OCI-LY3 (cell line): ENCODE data around the gene RSPH3.

Source experiments
- H2AFZ ChIP-seq: fragments of 200-600, 300-600 bp; shearing (Covaris generic); 2 replicates; pipeline ENCODE4 v1.6.0; 2014; ENCODE audit warnings: antibody characterized with exemption, low read depth, low read length
- H3K27ac ChIP-seq: fragments of 200-600, 300-600 bp; sonication (generic); 2 replicates; pipeline ENCODE4 v1.5.1; 2014; ENCODE audit warnings: mild to moderate bottlenecking, low read length, moderate library complexity, mixed read lengths
- H3K27me3 ChIP-seq: fragments of 200-600, 300-600 bp; sonication (generic); 2 replicates; pipeline ENCODE4 v1.6.1; 2014; ENCODE audit warnings: low read depth, low read length, mixed read lengths
- H3K36me3 ChIP-seq: fragments of 200-600, 300-600 bp; sonication (generic); replicated peaks from 2 replicates; pipeline ENCODE3; 2014; ENCODE audit warnings: low read depth, low read length, mixed read lengths
- H3K4me1 ChIP-seq: fragments of 300-600, 200-600 bp; sonication (generic); 2 replicates; pipeline ENCODE4 v1.6.1; 2014; ENCODE audit warnings: low read length, mixed read lengths
- H3K4me2 ChIP-seq: fragments of 200-600, 300-600 bp; sonication (generic); 2 replicates; pipeline ENCODE4 v1.6.1; 2014; ENCODE audit warnings: low read length, mixed read lengths
- H3K4me3 ChIP-seq: fragments of 300-600, 200-600 bp; sonication (generic); 2 replicates; pipeline ENCODE4 v1.5.1; 2014; ENCODE audit warnings: antibody characterized with exemption, mild to moderate bottlenecking, low read length, moderate library complexity
- H3K79me2 ChIP-seq: fragments of 300-600, 200-600 bp; shearing (Covaris generic); 2 replicates; pipeline ENCODE4 v1.6.1; 2014; ENCODE audit warnings: mild to moderate bottlenecking, low read length, mixed read lengths
- H3K9ac ChIP-seq: fragments of 300-600, 200-600 bp; shearing (Covaris generic); 2 replicates; pipeline ENCODE4 v1.6.0; 2014; ENCODE audit warnings: mild to moderate bottlenecking, low read length, moderate library complexity
- H3K9me3 ChIP-seq: fragments of 200-600, 300-600 bp; shearing (Covaris generic); 2 replicates; pipeline ENCODE4 v1.6.1; 2014; ENCODE audit warnings: low read length, mixed read lengths; ENCODE audit not compliant: insufficient read depth
- H4K20me1 ChIP-seq: fragments of 200-600, 300-600 bp; sonication (generic); 2 replicates; pipeline ENCODE4 v1.6.1; 2016; ENCODE audit warnings: low read length, mixed read lengths; ENCODE audit not compliant: insufficient read depth
- EZH2phosphoT487 ChIP-seq: fragments of 200-600 bp; shearing (Covaris generic); IDR thresholded peaks from 2 replicates; pipeline ENCODE4 v1.6.1; 2018; ENCODE audit warnings: antibody characterized with exemption, mixed run types, low read depth
- TF ChIP-seq, protein P1 (sequence below): fragments of 200-600, 300-600 bp; sonication (generic); IDR thresholded peaks from 2 replicates; pipeline ENCODE4 v1.5.1; 2014; ENCODE audit warnings: antibody characterized with exemption, low read length, low read depth

The RSPH3 gene

DNA sequence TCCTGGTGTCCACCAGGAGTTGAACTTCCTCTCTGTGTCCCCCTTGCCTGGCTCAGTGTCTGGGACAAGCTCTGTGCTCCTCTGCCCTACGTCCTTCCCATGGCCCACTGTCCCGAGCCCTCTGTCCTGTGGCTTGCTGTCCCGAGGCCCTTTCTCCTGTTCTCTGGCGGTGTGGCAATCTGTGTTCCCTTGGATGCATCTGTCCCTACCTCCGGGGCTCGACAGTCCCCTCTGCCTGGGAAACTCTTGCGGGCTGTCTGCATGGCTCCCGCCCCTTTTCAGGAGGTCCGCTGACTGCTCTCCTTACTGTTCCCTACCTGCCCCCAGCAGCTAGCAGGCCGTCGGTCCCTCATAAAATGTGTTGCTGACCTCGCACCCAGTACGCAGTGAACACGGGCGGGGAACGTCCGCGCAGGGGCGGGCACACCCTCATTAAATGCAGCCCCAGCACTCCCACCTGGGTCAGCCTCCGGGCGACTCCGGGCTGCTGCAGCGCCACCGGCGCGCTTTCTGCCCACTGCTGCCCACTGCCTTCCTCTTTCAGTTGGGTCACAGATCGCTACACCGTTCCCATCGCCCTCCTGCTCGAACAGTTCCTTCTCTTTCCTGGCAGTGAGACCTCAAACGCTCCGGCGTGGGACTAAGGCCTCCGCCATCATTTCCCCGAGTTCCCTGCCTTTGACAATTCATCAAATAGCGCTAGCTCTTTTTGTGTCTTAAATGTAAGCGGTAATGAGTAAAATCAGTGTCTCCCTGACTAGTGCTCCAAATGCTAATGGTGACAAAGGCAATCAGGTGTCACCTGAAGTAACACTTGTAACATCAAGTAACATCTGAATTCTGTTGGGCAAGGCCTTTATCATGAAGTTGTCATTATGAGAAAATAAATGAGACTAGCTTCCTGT is 60.5 kb downstream of the RSPH3 start:
- Histone ChIP-seq H3K4me1 (peaks cover 9% of the 10 kb centered on the region), H3K27me3 (peaks cover 7% of the 10 kb centered on the region; the same call in 1 of the 2 replicates), H3K9me3 (no peaks in the 10 kb centered on the region), H3K9ac (peak overlapping the region; percentile 40; the same call in 1 of the 2 replicates), H2AFZ (peak overlapping the region; percentile 74; the same call in 1 of the 2 replicates), H4K20me1 (no peaks in the 10 kb centered on the region), H3K4me2 (peak overlapping the region; percentile 93), H3K79me2 (no peaks in the 10 kb centered on the region), H3K36me3 (no peaks in the 10 kb centered on the region), H3K4me3 (peak overlapping the region; percentile 80), H3K27ac (no peak overlapping the region)
- TF ChIP-seq, protein P1, sequence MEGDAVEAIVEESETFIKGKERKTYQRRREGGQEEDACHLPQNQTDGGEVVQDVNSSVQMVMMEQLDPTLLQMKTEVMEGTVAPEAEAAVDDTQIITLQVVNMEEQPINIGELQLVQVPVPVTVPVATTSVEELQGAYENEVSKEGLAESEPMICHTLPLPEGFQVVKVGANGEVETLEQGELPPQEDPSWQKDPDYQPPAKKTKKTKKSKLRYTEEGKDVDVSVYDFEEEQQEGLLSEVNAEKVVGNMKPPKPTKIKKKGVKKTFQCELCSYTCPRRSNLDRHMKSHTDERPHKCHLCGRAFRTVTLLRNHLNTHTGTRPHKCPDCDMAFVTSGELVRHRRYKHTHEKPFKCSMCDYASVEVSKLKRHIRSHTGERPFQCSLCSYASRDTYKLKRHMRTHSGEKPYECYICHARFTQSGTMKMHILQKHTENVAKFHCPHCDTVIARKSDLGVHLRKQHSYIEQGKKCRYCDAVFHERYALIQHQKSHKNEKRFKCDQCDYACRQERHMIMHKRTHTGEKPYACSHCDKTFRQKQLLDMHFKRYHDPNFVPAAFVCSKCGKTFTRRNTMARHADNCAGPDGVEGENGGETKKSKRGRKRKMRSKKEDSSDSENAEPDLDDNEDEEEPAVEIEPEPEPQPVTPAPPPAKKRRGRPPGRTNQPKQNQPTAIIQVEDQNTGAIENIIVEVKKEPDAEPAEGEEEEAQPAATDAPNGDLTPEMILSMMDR, result 0 out of 2 replicates have a peak, but pooled peaks have one; percentile 12
- TF ChIP-seq EZH2phosphoT487, result no peak

DNA sequence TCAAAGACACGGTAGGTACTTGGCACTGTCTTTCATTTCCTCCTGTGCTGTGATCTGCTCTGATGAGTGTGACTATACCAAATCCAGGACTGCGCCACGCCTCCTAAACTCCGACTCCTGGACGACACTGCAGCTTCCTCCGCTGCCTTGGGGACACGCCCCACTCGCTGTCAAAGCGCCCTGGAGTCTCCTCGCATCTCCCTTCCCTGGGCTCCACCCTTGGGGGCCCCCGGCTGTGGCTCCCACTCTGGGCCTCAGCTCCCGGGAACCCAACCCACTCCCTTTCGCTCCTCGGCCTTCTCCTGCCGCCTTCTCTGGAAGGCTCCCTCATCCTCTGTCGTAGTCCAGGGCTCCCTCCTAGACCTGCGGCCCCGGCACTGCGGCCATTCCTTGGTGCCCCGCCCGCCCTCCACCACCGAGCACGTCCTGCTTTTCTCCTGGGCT is 61.2 kb downstream of the RSPH3 start:
- Histone ChIP-seq H2AFZ (peak overlapping the region; percentile 74; the same call in 1 of the 2 replicates), H3K27me3 (peaks cover 7% of the 10 kb centered on the region; the same call in 1 of the 2 replicates), H3K79me2 (no peaks in the 10 kb centered on the region), H3K36me3 (no peaks in the 10 kb centered on the region), H3K4me3 (peak overlapping the region; percentile 80), H4K20me1 (no peaks in the 10 kb centered on the region), H3K4me1 (peaks cover 9% of the 10 kb centered on the region), H3K9ac (peak overlapping the region; percentile 40; the same call in 1 of the 2 replicates), H3K9me3 (no peaks in the 10 kb centered on the region), H3K27ac (no peak overlapping the region), H3K4me2 (peak overlapping the region; percentile 93)
- TF ChIP-seq EZH2phosphoT487, result no peak
- TF ChIP-seq, protein P1, result no peak

DNA sequence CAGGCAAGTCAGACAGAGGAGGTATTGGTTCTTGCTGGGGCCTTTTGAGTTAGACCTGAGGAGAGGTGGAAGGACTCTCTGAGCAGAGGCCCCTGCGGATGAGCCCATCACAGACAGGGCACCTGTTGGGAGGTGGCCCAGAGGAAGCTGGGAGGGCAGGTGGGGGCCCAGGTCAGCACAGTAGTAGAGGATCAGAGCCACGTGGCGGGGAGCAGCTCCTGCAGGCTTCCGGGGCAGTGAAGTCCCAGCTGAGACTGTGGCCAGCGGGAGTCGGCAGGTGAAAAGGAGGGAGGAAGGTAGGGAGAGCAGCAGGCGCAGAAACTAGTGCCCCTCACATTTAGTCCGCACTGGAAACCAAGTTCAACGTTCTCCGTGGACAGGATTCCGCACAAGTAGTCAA is 61.8 kb downstream of the RSPH3 start:
- H3K4me3 ChIP-seq, result peak overlapping the region; percentile 80
- no peaks in the 10 kb centered on the region for H3K9me3 ChIP-seq
- peaks cover 7% of the 10 kb centered on the region; the same call in 1 of the 2 replicates for H3K27me3 ChIP-seq
- H3K9ac ChIP-seq, result no peak overlapping the region
- no peaks in the 10 kb centered on the region for H3K36me3 ChIP-seq
- H2AFZ ChIP-seq, result no peak overlapping the region
- TF ChIP-seq, protein P1, result no peak
- TF ChIP-seq EZH2phosphoT487, result no peak
- H3K79me2 ChIP-seq, result no peaks in the 10 kb centered on the region
- peaks cover 9% of the 10 kb centered on the region for H3K4me1 ChIP-seq
- no peak overlapping the region for H3K27ac ChIP-seq
- H4K20me1 ChIP-seq, result no peaks in the 10 kb centered on the region
- H3K4me2 ChIP-seq, result peak overlapping the region; percentile 93

DNA sequence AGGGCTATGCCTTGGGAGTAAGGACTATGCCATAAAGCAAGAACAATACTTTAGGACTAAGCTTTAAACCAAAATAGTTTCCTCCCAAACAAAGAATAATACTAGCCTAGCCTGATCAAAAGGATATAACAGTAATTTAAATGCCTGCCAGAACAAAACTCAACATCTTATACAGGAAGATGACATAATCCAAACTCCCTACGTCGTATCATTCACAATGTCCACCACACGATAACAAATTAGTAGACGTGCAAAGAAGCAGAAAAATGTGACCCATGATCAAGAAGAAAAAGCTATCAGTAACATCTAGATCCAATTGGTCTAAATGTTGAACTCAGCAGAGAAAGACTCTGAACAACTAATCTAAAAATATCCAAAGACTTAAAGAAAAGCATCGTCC is 65.8 kb downstream of the RSPH3 start:
- no peak overlapping the region for H3K9ac ChIP-seq
- H3K9me3 ChIP-seq, result no peaks in the 10 kb centered on the region

More for the DNA sequence above, 65.8 kb downstream of the RSPH3 start:
- peaks cover 9% of the 10 kb centered on the region for H3K4me1 ChIP-seq
- H2AFZ ChIP-seq, result no peak overlapping the region
- TF ChIP-seq, protein P1, result no peak
- TF ChIP-seq EZH2phosphoT487, result no peak
- H4K20me1 ChIP-seq, result no peaks in the 10 kb centered on the region
- H3K27me3 ChIP-seq, result peaks cover 5% of the 10 kb centered on the region; the same call in 1 of the 2 replicates
- no peak overlapping the region for H3K27ac ChIP-seq
- no peak overlapping the region for H3K4me3 ChIP-seq
- H3K79me2 ChIP-seq, result no peaks in the 10 kb centered on the region
- no peaks in the 10 kb centered on the region for H3K36me3 ChIP-seq
- no peak overlapping the region for H3K4me2 ChIP-seq
